ENCODE results near the gene RUNX2. TPM values are rescaled to one million over a fixed set of nuclear protein-coding genes. Genes with fewer than 3 reads are reported as not detected.

Gene RUNX2
- total RNA-seq, 1 donor from 2014 or later, result 0.41 TPM

- FAIRE-seq (no peak), DNase-seq (ENCODE audit: low spot score in 2 of 2) (no peak)
These were observed 22.1 kb downstream of the RUNX2 start for GRCh38 chr6:45350186-45350710.

DNA sequence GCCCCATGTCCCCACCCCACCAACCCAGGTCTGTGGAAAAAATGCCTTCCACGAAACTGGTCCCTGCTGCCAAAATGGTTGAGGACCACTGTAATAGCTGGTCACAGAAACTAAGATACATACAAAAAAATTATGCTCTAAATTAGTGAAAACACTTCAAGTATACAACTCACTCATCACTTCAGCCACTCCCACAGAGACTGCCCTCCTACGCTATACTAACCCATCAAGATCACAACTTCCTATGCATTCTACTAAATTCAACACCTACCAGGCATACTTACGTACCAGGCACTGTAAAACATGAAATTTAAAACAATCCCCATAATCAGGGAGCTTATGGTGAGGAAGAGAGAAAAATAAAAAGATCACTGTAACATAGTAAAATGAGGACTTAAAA is 22.9 kb downstream of the RUNX2 start:
- DNase-seq (ENCODE audit: low spot score in 2 of 2) (no peak), FAIRE-seq (no peak)

- FAIRE-seq, result no peak
- no peak for DNase-seq (ENCODE audit: low spot score in 2 of 2)
These were observed 23.5 kb downstream of the RUNX2 start for GRCh38 chr6:45351667-45352066.

GRCh38 chr6:45353654-45354053 is 25.5 kb downstream of the RUNX2 start:
- DNase-seq (ENCODE audit: low spot score in 2 of 2) (no peak), FAIRE-seq (no peak)

GRCh38 chr6:45364466-45364865 is 36.3 kb downstream of the RUNX2 start:
- no peak for FAIRE-seq
- no peak for DNase-seq (ENCODE audit: low spot score in 2 of 2)

DNA sequence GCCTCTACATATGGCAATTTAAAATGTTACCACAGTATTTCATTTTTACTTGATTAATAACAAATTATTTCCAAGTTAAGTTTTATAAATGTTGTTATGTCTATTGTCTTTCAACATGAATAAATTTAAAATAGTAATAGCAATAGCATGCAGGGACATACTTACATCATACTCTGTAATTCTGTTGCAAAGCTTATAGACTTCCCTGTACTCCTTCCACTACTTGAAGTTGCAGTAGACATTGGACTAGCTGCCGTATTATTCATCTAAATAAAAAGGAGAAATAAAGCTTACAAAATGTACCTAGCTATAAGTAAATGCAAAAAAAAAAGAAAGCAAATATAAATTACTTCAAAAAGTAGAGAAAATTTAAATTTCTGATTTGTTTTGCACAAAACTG is 36.9 kb downstream of the RUNX2 start:
- DNase-seq (ENCODE audit: low spot score in 2 of 2), result no peak
- peak; percentile 48 for FAIRE-seq

- DNase-seq (ENCODE audit: low spot score in 2 of 2), result no peak
- FAIRE-seq, result no peak
These were observed 38.4 kb downstream of the RUNX2 start for GRCh38 chr6:45366534-45366933.

DNA sequence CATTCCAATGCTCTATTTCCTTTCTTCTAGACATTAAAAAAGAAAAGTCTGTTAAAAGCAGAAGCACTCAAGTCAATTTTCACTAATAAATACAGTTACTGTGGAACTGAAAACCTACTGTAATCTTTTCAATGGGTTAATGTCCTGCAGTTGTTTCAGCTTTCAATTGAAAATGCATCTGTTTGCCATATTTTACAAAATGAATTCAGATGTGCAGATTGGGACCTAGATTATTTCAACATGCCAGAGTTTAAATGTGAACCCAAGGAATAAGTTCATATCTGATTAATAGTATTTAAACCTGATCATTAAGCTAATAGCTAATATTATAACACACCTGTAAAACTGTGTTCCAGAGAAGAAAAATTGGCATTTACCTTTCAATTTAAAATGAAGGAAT is 39.9 kb downstream of the RUNX2 start:
- FAIRE-seq (no peak), DNase-seq (ENCODE audit: low spot score in 2 of 2) (no peak)

GRCh38 chr6:45369870-45370269 is 41.7 kb downstream of the RUNX2 start:
- DNase-seq (ENCODE audit: low spot score in 2 of 2), result no peak
- FAIRE-seq, result no peak

- no peak for FAIRE-seq
- DNase-seq (ENCODE audit: low spot score in 2 of 2), result no peak
These were observed 43.9 kb downstream of the RUNX2 start for GRCh38 chr6:45371924-45372573.

DNA sequence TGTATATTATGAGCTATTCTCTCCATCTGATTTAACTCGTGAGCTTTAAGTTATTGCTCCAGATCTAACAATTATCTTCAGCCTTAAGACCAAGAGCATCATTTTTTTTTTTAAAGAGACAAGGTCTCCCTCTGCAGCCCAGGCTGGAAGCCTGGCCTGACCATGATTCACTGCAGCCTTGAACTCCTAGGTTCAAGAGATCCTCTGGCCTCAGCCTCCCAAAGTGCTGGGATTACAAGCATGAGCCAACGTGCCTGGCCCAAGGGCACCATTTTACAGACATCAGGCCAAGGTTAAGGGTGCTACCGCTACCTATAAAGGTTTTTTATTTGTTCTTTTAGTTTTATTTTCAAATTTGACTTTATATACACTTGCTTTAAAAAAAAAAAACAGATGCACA is 47.3 kb downstream of the RUNX2 start:
- FAIRE-seq (no peak), DNase-seq (ENCODE audit: low spot score in 2 of 2) (no peak)

DNA sequence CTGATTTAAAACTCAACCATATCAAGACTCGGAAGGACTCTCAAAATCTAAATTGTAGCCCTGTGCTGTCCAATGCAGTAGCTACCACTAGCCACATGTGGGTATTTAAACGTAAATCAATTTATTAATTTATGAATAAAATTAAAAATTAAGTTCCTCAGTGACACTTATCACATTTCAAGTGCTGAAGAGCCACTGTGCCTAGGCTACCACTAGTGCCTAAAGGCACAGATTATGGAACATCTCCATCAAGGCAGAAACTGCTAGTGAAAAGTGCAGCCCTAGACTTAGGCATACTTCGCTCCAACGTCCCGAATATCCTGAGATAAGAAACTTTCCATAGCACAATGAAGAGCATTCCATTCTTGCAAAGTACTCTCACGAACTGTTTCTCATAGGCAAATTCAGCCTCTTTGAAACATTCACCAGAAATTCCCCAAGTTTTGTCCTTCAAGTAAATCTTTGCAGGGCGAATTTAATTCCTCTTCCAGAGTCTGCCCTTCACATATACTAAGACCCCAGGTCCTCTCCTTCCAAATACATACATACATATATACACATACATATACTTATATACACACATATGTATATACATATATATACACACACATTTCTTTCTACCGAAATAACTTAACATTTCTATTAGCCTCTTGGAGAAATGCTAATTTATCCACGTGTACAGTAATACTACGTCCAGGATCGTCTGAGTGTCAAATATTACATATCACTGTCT is 48.3 kb downstream of the RUNX2 start:
- no peak for FAIRE-seq

DNA sequence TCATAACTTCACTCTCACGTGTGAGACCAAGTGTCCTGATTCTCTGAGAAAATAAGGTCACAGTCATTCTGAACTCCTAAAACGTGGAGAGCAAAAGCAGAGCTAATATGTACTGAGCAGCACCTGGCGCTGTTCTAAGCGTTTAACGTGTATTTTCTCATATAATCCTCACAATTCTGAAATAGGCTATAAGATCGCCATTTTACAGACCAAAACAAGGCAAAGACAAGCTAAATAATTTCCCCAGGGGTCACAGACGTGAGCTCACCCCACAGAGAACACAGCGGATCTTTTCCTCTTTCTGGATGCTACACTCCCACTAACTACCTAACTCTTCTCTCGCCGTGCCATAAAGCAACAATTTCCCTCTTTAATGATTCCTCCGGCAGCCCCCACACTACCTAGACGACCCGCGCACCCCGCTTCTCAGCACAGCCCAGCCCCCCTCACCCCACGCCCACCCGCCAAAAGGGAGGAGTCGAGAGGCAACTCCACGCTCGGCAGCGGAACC is 49.0 kb downstream of the RUNX2 start:
- FAIRE-seq (no peak), DNase-seq (ENCODE audit: low spot score in 2 of 2) (no peak)

More for the DNA sequence above, 48.3 kb downstream of the RUNX2 start:
- no peak for DNase-seq (ENCODE audit: low spot score in 2 of 2)

- no peak for FAIRE-seq
- DNase-seq (ENCODE audit: low spot score in 2 of 2), result peak; percentile 81 to 83
These were observed 49.6 kb downstream of the RUNX2 start, which contains the start of gene SUPT3H for GRCh38 chr6:45377554-45378333. Gene SUPT3H (minus strand): TSS chr6:45377934.

DNA sequence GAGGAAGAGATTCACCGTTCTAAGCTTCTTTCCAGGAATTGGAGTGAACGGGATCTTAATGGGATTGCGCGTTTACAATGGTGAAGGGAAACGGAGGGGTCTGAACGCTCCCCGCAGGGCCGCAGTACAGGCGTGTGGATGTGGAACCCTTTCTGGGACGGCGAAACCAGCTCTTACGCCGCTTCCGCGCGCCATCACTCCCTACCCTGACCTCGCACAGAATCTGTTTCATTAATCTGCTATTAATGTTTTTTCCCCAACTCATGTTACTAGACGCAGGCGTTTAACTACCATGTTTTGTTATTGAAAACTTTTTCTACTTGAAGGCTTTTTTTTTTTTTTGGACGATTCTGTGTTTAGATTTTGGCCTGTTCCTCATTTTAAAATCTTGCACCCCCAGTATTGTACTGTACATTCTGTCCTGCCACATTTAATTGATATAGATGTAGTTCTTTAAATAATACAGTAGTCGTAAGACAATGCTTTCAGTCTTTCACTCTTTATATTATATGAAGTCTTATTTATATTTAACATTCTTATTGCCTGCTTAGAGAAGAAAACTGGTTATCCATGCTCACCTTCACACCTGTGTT is 50.3 kb downstream of the RUNX2 start:
- DNase-seq (ENCODE audit: low spot score in 2 of 2) (peak in 1 of 2 donors; percentile 14), FAIRE-seq (no peak)

GRCh38 chr6:45382391-45382790 is 54.3 kb downstream of the RUNX2 start:
- DNase-seq (ENCODE audit: low spot score in 2 of 2) (no peak), FAIRE-seq (no peak)

DNA sequence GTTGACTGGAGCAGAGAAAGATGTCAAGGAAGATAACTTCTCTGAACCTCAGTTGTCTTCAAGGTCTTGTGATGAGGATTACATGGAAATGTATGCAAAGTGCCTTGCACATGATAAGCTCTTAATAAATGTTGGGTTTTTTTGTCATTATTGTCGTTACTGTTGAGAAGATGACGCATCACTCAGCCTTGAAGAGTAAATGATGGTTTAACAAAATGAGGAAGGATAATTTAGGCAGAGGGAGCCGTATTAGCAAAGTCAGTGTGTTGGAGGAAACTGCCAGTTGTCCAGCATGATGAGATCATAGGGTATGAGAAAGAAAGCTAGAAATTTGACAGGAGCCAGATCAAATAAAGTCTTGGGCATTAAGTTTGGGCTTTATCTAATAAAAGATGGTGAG is 58.4 kb downstream of the RUNX2 start:
- no peak for FAIRE-seq
- DNase-seq (ENCODE audit: low spot score in 2 of 2), result no peak

DNA sequence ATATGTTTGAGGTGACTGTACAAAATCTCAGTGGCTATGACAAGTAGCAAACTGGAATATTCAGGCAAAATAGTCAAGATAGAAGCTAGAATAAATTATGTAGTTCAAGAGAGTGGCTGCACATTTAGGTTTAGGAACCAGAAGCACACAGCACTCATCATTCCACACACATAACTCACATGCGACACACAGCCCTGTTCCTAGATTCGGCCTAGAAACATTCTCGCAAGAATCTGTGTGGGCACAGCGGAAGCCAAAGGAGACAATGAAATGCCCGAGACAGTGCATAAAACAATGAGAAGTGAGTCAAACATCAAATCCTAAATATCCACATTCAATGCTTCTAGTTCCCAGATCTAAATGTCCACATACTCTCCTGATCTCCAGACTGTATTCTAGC is 59.1 kb downstream of the RUNX2 start:
- no peak for FAIRE-seq
- no peak for DNase-seq (ENCODE audit: low spot score in 2 of 2)

- DNase-seq (ENCODE audit: low spot score in 2 of 2) (no peak), FAIRE-seq (no peak)
These were observed 60.2 kb downstream of the RUNX2 start for GRCh38 chr6:45388328-45388727.

DNA sequence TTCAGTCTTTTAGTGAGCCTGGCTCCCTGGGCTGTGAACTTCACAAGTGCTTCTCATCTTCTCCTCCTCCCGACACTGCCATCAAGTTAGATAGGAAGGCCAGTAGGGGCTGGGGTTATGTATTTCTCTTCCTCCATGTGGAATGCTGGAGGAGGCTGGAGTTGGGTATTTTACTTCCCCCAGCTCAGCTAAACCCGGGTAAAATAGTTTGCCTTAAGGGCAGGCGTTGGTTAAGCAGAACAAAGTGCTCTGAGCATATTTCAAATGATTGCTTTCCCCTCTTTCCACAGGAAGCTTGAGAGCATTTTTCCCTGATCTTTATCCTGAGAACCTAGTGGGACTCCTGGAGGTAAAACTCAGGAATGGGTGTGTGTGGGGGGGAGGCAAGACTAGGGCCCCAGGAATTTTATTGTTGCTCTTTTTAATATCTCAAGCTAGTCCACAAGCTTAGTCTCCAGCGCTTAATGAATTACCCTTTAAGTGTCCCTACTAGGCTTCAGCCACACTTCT is 66.5 kb downstream of the RUNX2 start:
- no peak for FAIRE-seq
- DNase-seq (ENCODE audit: low spot score in 2 of 2), result no peak
